ELR (cell line): Measurements from ENCODE around the gene ID1.
"Not testable (repeated sequence)": the region's sequence is repeated elsewhere in the genome, so short reads cannot be mapped to it uniquely, and the experiment has no call there.

Experiments used
- DNase-seq: peaks from one replicate; pipeline ENCODE4 v3.0.0-alpha.2; 2015; ENCODE audit warnings: low read depth

The ID1 gene

GRCh38 chr20:31573555-31574321 is 31.4 kb upstream of the ID1 start:
- no peak for DNase-seq

GRCh38 chr20:31574986-31575385 is 30.1 kb upstream of the ID1 start:
- DNase-seq = not testable (repeated sequence)

GRCh38 chr20:31576751-31577150 is 28.3 kb upstream of the ID1 start:
- DNase-seq = no peak

- no peak for DNase-seq
Measured at GRCh38 chr20:31577194-31577593, 27.9 kb upstream of the ID1 start.

GRCh38 chr20:31578448-31579138 is 26.5 kb upstream of the ID1 start:
- DNase-seq = no peak

- no peak for DNase-seq
Measured at GRCh38 chr20:31579245-31579644, 25.8 kb upstream of the ID1 start.

- DNase-seq = not testable (repeated sequence)
Measured at GRCh38 chr20:31579941-31580651, 25.0 kb upstream of the ID1 start.

GRCh38 chr20:31580706-31581105 is 24.4 kb upstream of the ID1 start:
- DNase-seq = no peak

GRCh38 chr20:31581391-31581790 is 23.7 kb upstream of the ID1 start:
- no peak for DNase-seq

- peak; percentile 65 for DNase-seq
Measured at GRCh38 chr20:31587545-31588389, 17.3 kb upstream of the ID1 start.

- no peak for DNase-seq
Measured at GRCh38 chr20:31590717-31591225, 14.3 kb upstream of the ID1 start.

- peak; percentile 100 for DNase-seq
Measured at GRCh38 chr20:31593221-31594001, 11.7 kb upstream of the ID1 start.

- no peak for DNase-seq
Measured at GRCh38 chr20:31594002-31594557, 11.0 kb upstream of the ID1 start.

GRCh38 chr20:31594558-31595379 is 10.3 kb upstream of the ID1 start:
- DNase-seq = peak; percentile 39

- DNase-seq = no peak
Measured at GRCh38 chr20:31595380-31595653, 9.8 kb upstream of the ID1 start.

GRCh38 chr20:31595654-31596411 is 9.3 kb upstream of the ID1 start:
- peak; percentile 100 for DNase-seq

- DNase-seq = not testable (repeated sequence)
Measured at GRCh38 chr20:31596412-31596715, 8.7 kb upstream of the ID1 start.

- no peak for DNase-seq
Measured at GRCh38 chr20:31596831-31597480, 8.1 kb upstream of the ID1 start.

- no peak for DNase-seq
Measured at GRCh38 chr20:31597481-31597855, 7.6 kb upstream of the ID1 start.
